H9 (cell line): ENCODE data around the gene PAK5. TPM values are rescaled to one million over a fixed set of nuclear protein-coding genes. Genes with fewer than 3 reads are reported as not detected.

Source experiments
- DNase-seq: peaks from one replicate; pipeline ENCODE4 v3.0.0-alpha.2; 2017
- H2AFZ ChIP-seq: one replicate; pipeline ENCODE4 v1.6.1; 2013; ENCODE audit warnings: mild to moderate bottlenecking, low read length, control low read depth, moderate library complexity
- H2AK5ac ChIP-seq: 2 replicates; pipeline ENCODE4 v1.6.1; 2013; ENCODE audit warnings: low read length, control low read depth, mixed read lengths; ENCODE audit not compliant: insufficient read length
- H2BK120ac ChIP-seq: one replicate; pipeline ENCODE4 v1.6.1; 2013; ENCODE audit warnings: low read depth, mild to moderate bottlenecking, low read length, control low read depth, inconsistent platforms; ENCODE audit not compliant: poor library complexity, severe bottlenecking
- H2BK12ac ChIP-seq: 2 replicates; pipeline ENCODE4 v1.6.1; 2013; ENCODE audit warnings: low read length, control low read depth, mixed read lengths, low read depth; ENCODE audit not compliant: insufficient read length
- H2BK15ac ChIP-seq: 2 replicates; pipeline ENCODE4 v1.6.1; 2013; ENCODE audit warnings: low read depth, low read length, control low read depth
- H2BK20ac ChIP-seq: one replicate; pipeline ENCODE4 v1.6.1; 2013; ENCODE audit warnings: low read depth, mild to moderate bottlenecking, low read length, control low read depth, inconsistent platforms; ENCODE audit not compliant: poor library complexity, severe bottlenecking
- H2BK5ac ChIP-seq: 2 replicates; pipeline ENCODE4 v1.6.1; 2013; ENCODE audit warnings: low read length, control low read depth, mixed read lengths; ENCODE audit not compliant: insufficient read length
- H3K14ac ChIP-seq: 2 replicates; pipeline ENCODE4 v1.6.1; 2013; ENCODE audit warnings: low read length, control low read depth; ENCODE audit not compliant: insufficient read depth
- H3K18ac ChIP-seq: 2 replicates; pipeline ENCODE4 v1.6.1; 2013; ENCODE audit warnings: low read depth, mild to moderate bottlenecking, mixed read lengths, low read length, control low read depth; ENCODE audit not compliant: insufficient read length
- H3K23ac ChIP-seq: 2 replicates; pipeline ENCODE4 v1.6.1; 2013; ENCODE audit warnings: low read length, control low read depth, mixed read lengths, low read depth; ENCODE audit not compliant: insufficient read length
- H3K23me2 ChIP-seq: 2 replicates; pipeline ENCODE4 v1.6.1; 2013; ENCODE audit warnings: low read depth, mild to moderate bottlenecking, mixed read lengths, low read length, control low read depth; ENCODE audit not compliant: insufficient read length, poor library complexity, severe bottlenecking
- H3K27ac ChIP-seq: 2 replicates; pipeline ENCODE4 v1.5.1; 2013; ENCODE audit warnings: low read length, control low read depth, mixed read lengths, low read depth; ENCODE audit not compliant: insufficient read length
- H3K27me3 ChIP-seq: 2 replicates; pipeline ENCODE4 v1.6.1; 2013; ENCODE audit warnings: low read length, control low read depth, inconsistent platforms; ENCODE audit not compliant: insufficient read depth
- H3K4ac ChIP-seq: 2 replicates; pipeline ENCODE4 v1.6.1; 2013; ENCODE audit warnings: low read depth, mild to moderate bottlenecking, control low read depth, inconsistent platforms, low read length, moderate library complexity
- H3K4me1 ChIP-seq: 2 replicates; pipeline ENCODE4 v1.6.1; 2013; ENCODE audit warnings: low read length, control low read depth, inconsistent platforms; ENCODE audit not compliant: insufficient read depth
- H3K4me2 ChIP-seq: 2 replicates; pipeline ENCODE4 v1.6.1; 2013; ENCODE audit warnings: low read length, control low read depth, mixed read lengths; ENCODE audit not compliant: insufficient read length, insufficient read depth
- H3K56ac ChIP-seq: 2 replicates; pipeline ENCODE4 v1.6.1; 2013; ENCODE audit warnings: low read depth, mild to moderate bottlenecking, mixed read lengths, low read length, control low read depth; ENCODE audit not compliant: insufficient read length
- H3K79me1 ChIP-seq: 2 replicates; pipeline ENCODE4 v1.6.1; 2013; ENCODE audit warnings: low read depth, mild to moderate bottlenecking, moderate library complexity, low read length, control low read depth, inconsistent platforms; ENCODE audit not compliant: insufficient read depth, poor library complexity, severe bottlenecking
- H3K79me2 ChIP-seq: 2 replicates; pipeline ENCODE4 v1.6.1; 2013; ENCODE audit warnings: low read length, control low read depth, inconsistent platforms; ENCODE audit not compliant: insufficient read depth
- H3K9ac ChIP-seq: 2 replicates; pipeline ENCODE4 v1.6.1; 2013; ENCODE audit warnings: low read length, control low read depth, mixed read lengths; ENCODE audit not compliant: insufficient read length; ENCODE audit errors: extremely low read depth
- H3K9me3 ChIP-seq: one replicate; pipeline ENCODE4 v1.6.1; 2013; ENCODE audit warnings: low read depth, low read length, inconsistent platforms; ENCODE audit not compliant: control insufficient read depth
- H3T11ph ChIP-seq: one replicate; pipeline ENCODE4 v1.6.1; 2013; ENCODE audit warnings: mild to moderate bottlenecking, low read length, control low read depth, inconsistent platforms
- H4K20me1 ChIP-seq: one replicate; pipeline ENCODE4 v1.6.1; 2013; ENCODE audit not compliant: control insufficient read depth, insufficient read length, insufficient read depth
- H4K5ac ChIP-seq: 2 replicates; pipeline ENCODE4 v1.6.1; 2013; ENCODE audit warnings: low read depth, mild to moderate bottlenecking, mixed read lengths, low read length, control low read depth; ENCODE audit not compliant: insufficient read length
- H4K8ac ChIP-seq: replicated peaks from 2 replicates; pipeline ENCODE4 v1.6.1; 2013; ENCODE audit warnings: low read length, control low read depth, mixed read lengths, low read depth; ENCODE audit not compliant: insufficient read length
- H4K91ac ChIP-seq: 2 replicates; pipeline ENCODE4 v1.6.1; 2013; ENCODE audit warnings: low read depth, mild to moderate bottlenecking, moderate library complexity, mixed read lengths, low read length, control low read depth; ENCODE audit not compliant: insufficient read length
- H3K27ac Mint-ChIP-seq, 3 experiments: 2 replicates in 2 of 3; 3 replicates in 1 of 3; pipeline ENCODE4 v1.8.0; 2020 to 2021; ENCODE audit warnings: mixed read lengths in 3 of 3, mild to moderate bottlenecking in 1 of 3, moderate library complexity in 1 of 3
- H3K27me3 Mint-ChIP-seq: 2 replicates; pipeline ENCODE4 v1.8.0; 2021; ENCODE audit warnings: low read depth, mild to moderate bottlenecking, moderate library complexity, mixed read lengths
- H3K36me3 Mint-ChIP-seq, 3 experiments: 2 replicates in 2 of 3; 3 replicates in 1 of 3; pipeline ENCODE4 v1.8.0; 2020 to 2021; ENCODE audit warnings: low read depth in 3 of 3, mixed read lengths in 3 of 3; ENCODE audit not compliant: insufficient read depth in 1 of 3
- H3K4me1 Mint-ChIP-seq, 2 experiments: 2 replicates each; pipeline ENCODE4 v1.8.0; 2020; ENCODE audit warnings: mixed read lengths in 2 of 2
- H3K4me3 Mint-ChIP-seq, 2 experiments: 2 replicates in 1 of 2; 3 replicates in 1 of 2; pipeline ENCODE4 v1.8.0; 2020 to 2021; ENCODE audit warnings: mild to moderate bottlenecking in 2 of 2, mixed read lengths in 2 of 2, moderate library complexity in 1 of 2
- H3K9me3 Mint-ChIP-seq, 2 experiments: 2 replicates in 1 of 2; 3 replicates in 1 of 2; pipeline ENCODE4 v1.8.0; 2020; ENCODE audit warnings: mild to moderate bottlenecking in 2 of 2, mixed read lengths in 2 of 2, moderate library complexity in 1 of 2
- WGBS: extraction: QIAGEN DNeasy Blood & Tissue Kit; methylation state at CpG from one replicate; pipeline ENCODE4 v1.1.7; 2013; ENCODE audit warnings: missing lambda C conversion rate, low lambda C conversion rate, mixed read lengths; ENCODE audit not compliant: insufficient read length; ENCODE audit errors: extremely low coverage; 5-methylcytosine and 5-hydroxymethylcytosine counted together
- total RNA-seq: library from RNA; stranded (reverse); gene quantifications from 2 replicates; pipeline ENCODE4 v1.2.1, GENCODE V29; 2021
- TF ChIP-seq, protein P1 (sequence below): fragments of 200-600 bp; sonication (generic); conservative IDR thresholded peaks from 3 replicates; pipeline ENCODE4 v1.8.0; 2021; ENCODE audit warnings: antibody characterized with exemption, mild to moderate bottlenecking

The PAK5 gene
- total RNA-seq, 1 experiment from 2014 or later, result 0.20 TPM

- H3K4me3 Mint-ChIP-seq, result no peak overlapping the region
Measured at GRCh38 chr20:9668381-9668780, 170.5 kb downstream of the PAK5 start.

More at GRCh38 chr20:9668381-9668780, 170.5 kb downstream of the PAK5 start:
- Histone ChIP-seq H3K9me3 (no peaks in the 10 kb centered on the region), H2BK12ac (no peak overlapping the region), H3K56ac (no peak overlapping the region), H4K20me1 (no peaks in the 10 kb centered on the region), H3K27me3 (no peaks in the 10 kb centered on the region), H3K18ac (no peak overlapping the region), H2AFZ (no peak overlapping the region), H3K9ac (no peak overlapping the region), H3K4me2 (no peak overlapping the region), H4K5ac (no peak overlapping the region), H3K4ac (no peak overlapping the region), H3K4me1 (no peaks in the 10 kb centered on the region), H3K23me2 (no peaks in the 10 kb centered on the region), H4K8ac (no peak overlapping the region), H3K23ac (no peak overlapping the region), H3K79me1 (no peaks in the 10 kb centered on the region), H3K79me2 (no peaks in the 10 kb centered on the region), H4K91ac (no peak overlapping the region), H2BK5ac (no peak overlapping the region), H2BK20ac (no peak overlapping the region), H2BK15ac (no peak overlapping the region), H3K14ac (no peak overlapping the region), H2BK120ac (no peak overlapping the region), H3T11ph (no peak overlapping the region), H3K27ac (no peak overlapping the region), H2AK5ac (no peak overlapping the region)
- WGBS, result no CpG with 5 or more reads among the region's 4 CpGs
- Mint-ChIP-seq H3K9me3 (no peaks in the 10 kb centered on the region; a peak in 1 of 5 replicates), H3K27ac (no peak overlapping the region), H3K4me1 (peaks cover 1 to 5% of the 10 kb centered on the region in 2 experiments; a peak in 3 of 4 replicates), H3K27me3 (no peaks in the 10 kb centered on the region; the same call in 1 of the 2 replicates), H3K36me3 (no peaks in the 10 kb centered on the region)
- DNase-seq, result no peak
- TF ChIP-seq, protein P1, sequence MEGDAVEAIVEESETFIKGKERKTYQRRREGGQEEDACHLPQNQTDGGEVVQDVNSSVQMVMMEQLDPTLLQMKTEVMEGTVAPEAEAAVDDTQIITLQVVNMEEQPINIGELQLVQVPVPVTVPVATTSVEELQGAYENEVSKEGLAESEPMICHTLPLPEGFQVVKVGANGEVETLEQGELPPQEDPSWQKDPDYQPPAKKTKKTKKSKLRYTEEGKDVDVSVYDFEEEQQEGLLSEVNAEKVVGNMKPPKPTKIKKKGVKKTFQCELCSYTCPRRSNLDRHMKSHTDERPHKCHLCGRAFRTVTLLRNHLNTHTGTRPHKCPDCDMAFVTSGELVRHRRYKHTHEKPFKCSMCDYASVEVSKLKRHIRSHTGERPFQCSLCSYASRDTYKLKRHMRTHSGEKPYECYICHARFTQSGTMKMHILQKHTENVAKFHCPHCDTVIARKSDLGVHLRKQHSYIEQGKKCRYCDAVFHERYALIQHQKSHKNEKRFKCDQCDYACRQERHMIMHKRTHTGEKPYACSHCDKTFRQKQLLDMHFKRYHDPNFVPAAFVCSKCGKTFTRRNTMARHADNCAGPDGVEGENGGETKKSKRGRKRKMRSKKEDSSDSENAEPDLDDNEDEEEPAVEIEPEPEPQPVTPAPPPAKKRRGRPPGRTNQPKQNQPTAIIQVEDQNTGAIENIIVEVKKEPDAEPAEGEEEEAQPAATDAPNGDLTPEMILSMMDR, result no peak
